ENCODE results near the gene FGD2. TPM values are rescaled to one million over a fixed set of nuclear protein-coding genes. Genes with fewer than 3 reads are reported as not detected.

FGD2 gene
- total RNA-seq, 1 experiment from 2014 or later = 0.44 TPM

DNA sequence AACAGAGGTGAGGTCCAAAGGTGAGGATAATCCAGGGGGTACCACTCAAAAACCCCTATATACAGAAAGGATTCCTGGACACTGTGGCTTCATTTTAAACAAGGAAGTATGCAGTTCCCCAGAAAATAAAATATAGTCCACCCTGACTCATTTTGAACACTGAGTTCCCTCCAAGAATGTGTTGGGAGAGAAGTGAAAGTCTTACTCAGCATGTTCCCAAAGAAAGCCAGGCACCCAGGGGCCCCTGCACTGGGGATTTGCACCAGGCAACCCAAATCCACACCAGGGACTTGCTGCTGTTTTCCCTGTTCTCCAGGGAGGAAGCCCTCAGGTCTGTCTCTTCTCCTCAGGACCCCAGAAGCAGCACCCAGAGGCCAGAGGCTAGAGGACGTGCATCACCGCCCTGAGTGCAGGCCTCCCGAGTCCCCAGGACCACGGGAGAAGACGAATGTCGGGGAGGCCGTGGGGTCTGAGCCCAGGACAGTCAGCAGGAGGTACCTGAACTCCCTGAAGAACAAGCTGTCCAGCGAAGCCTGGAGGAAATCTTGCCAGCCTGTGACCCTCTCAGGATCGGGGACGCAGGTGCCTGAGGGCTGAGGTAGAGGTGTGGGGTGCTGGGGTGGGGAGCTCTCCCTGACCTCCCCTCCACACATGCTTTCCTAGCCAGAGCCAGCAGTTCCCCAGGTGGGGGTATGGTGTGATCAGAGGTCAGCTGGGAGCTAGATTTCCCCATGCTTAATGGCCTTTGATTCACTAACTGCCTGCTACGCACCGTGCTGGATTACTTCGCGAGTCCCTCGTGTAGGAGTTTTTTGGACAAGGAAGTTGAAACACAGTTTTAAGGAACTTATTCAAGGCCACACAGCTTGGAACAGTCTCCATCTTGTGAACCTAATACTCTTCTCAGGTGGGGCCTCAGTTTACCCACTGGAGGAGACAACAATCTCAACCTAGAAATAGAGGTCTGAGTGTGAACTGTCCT lies 3.3 kb downstream of the FGD2 start:
- Histone ChIP-seq H3K4me1 (ENCODE audit: insufficient read depth, low read length) (no peaks in the 10 kb centered on the region), H3K4me3 (ENCODE audit: low read length) (no peak overlapping the region), H3K27ac (ENCODE audit: low read length) (no peak overlapping the region), H3K9ac (ENCODE audit: low read length) (no peak overlapping the region), H2AFZ (ENCODE audit: low read length) (no peak overlapping the region), H3K9me2 (replicated peaks; ENCODE audit: low read length) (no peaks in the 10 kb centered on the region), H3K9me3 (ENCODE audit: low read length) (no peaks in the 10 kb centered on the region), H3K79me2 (ENCODE audit: low read length) (no peaks in the 10 kb centered on the region), H3F3A (ENCODE audit: low read length, unreplicated experiment) (no peaks in the 10 kb centered on the region), H4K20me1 (ENCODE audit: low read length) (no peaks in the 10 kb centered on the region), H3K27me3 (ENCODE audit: low read length) (no peaks in the 10 kb centered on the region), H3K36me3 (ENCODE audit: low read depth, low read length) (no peaks in the 10 kb centered on the region), H3K4me2 (ENCODE audit: low read length) (no peak overlapping the region)
- ChIA-PET CTCF (no interaction called here), POLR2A (ENCODE audit: unreplicated experiment) (no interaction called here)
- DNase-seq (no peak), ATAC-seq (no peak)
- TF ChIP-seq EZH2phosphoT487 (IDR thresholded peaks at IDR 0.05; ENCODE audit: borderline replicate concordance, low read length) = no peak
- TF ChIP-seq, protein P1, sequence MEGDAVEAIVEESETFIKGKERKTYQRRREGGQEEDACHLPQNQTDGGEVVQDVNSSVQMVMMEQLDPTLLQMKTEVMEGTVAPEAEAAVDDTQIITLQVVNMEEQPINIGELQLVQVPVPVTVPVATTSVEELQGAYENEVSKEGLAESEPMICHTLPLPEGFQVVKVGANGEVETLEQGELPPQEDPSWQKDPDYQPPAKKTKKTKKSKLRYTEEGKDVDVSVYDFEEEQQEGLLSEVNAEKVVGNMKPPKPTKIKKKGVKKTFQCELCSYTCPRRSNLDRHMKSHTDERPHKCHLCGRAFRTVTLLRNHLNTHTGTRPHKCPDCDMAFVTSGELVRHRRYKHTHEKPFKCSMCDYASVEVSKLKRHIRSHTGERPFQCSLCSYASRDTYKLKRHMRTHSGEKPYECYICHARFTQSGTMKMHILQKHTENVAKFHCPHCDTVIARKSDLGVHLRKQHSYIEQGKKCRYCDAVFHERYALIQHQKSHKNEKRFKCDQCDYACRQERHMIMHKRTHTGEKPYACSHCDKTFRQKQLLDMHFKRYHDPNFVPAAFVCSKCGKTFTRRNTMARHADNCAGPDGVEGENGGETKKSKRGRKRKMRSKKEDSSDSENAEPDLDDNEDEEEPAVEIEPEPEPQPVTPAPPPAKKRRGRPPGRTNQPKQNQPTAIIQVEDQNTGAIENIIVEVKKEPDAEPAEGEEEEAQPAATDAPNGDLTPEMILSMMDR (conservative IDR thresholded peaks at IDR 0.05; ENCODE audit: low read depth, low read length) = no peak
- TF ChIP-seq EZH2 (IDR thresholded peaks at IDR 0.05; ENCODE audit: low read length, unreplicated experiment) = no peak
- intact Hi-C loops (cut with micrococcal nuclease) = no loop called here
- no TSS peak for BruUV-seq (replicated peaks)

DNA sequence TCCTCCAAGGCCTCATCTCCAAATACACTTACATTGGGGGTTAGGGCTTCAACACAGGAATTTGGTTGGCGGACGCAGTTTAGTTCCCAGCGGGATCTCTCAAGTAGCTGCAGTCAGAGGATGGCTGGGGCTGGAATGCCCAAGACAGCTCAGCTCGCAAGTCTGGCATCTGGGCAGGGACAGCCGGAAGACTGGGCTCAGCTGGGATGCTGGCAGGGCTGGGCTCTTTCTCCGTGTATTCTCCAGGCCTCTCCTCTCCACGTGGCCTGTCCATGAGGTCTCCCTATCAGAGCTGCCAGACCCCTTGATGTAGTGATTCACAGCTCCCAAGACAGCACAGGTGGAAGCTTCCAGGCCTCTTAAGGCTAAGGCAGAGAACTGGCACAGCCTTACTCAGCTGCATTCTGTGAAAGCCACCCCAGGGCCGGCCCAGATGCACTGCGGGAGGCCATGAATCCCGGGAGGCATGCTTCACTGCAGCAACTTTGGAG lies 5.0 kb downstream of the FGD2 start:
- no peaks in the 10 kb centered on the region for H3K27me3 ChIP-seq (ENCODE audit: low read length)
- no peak for DNase-seq
- no peak for TF ChIP-seq EZH2 (IDR thresholded peaks at IDR 0.05; ENCODE audit: low read length, unreplicated experiment)
- no peak for TF ChIP-seq EZH2phosphoT487 (IDR thresholded peaks at IDR 0.05; ENCODE audit: borderline replicate concordance, low read length)
- TF ChIP-seq, protein P1 (conservative IDR thresholded peaks at IDR 0.05; ENCODE audit: low read depth, low read length) = no peak
- no peaks in the 10 kb centered on the region for H3K4me1 ChIP-seq (ENCODE audit: insufficient read depth, low read length)
- H3K9ac ChIP-seq (ENCODE audit: low read length) = no peak overlapping the region
- H2AFZ ChIP-seq (ENCODE audit: low read length) = no peak overlapping the region
- no peaks in the 10 kb centered on the region for H3K9me3 ChIP-seq (ENCODE audit: low read length)
- no peaks in the 10 kb centered on the region for H4K20me1 ChIP-seq (ENCODE audit: low read length)
- H3K27ac ChIP-seq (ENCODE audit: low read length) = no peak overlapping the region
- POLR2A ChIA-PET (ENCODE audit: unreplicated experiment) = no interaction called here
- intact Hi-C loops (cut with micrococcal nuclease) = no loop called here
- H3K4me2 ChIP-seq (ENCODE audit: low read length) = no peak overlapping the region
- no peaks in the 10 kb centered on the region for H3K79me2 ChIP-seq (ENCODE audit: low read length)
- H3F3A ChIP-seq (ENCODE audit: low read length, unreplicated experiment) = no peaks in the 10 kb centered on the region
- no TSS peak for BruUV-seq (replicated peaks)
- no peak for ATAC-seq
- CTCF ChIA-PET = no interaction called here
- no peaks in the 10 kb centered on the region for H3K9me2 ChIP-seq (replicated peaks; ENCODE audit: low read length)
- no peaks in the 10 kb centered on the region for H3K36me3 ChIP-seq (ENCODE audit: low read depth, low read length)
- H3K4me3 ChIP-seq (ENCODE audit: low read length) = no peak overlapping the region
